Measurements from ENCODE around the gene ARMC6. TPM values are rescaled to one million over a fixed set of nuclear protein-coding genes. Genes with fewer than 3 reads are reported as not detected.

The ARMC6 gene
- total RNA-seq, 1 experiment from 2014 or later = 51.4 TPM

- Histone ChIP-seq H3K36me3 (ENCODE audit: control insufficient read depth, insufficient read depth, low read length) (no peaks in the 10 kb centered on the region; the same call in 1 of the 2 replicates), H3K4me1 (ENCODE audit: control insufficient read depth, insufficient read depth, low read length) (no peaks in the 10 kb centered on the region; the same call in 1 of the 2 replicates), H3K27ac (ENCODE audit: low read length) (no peak overlapping the region), H3K9me3 (ENCODE audit: control insufficient read depth, insufficient read depth, low read depth, low read length) (no peaks in the 10 kb centered on the region), H3K27me3 (ENCODE audit: control insufficient read depth, insufficient read depth, low read length) (no peaks in the 10 kb centered on the region), H3K4me3 (ENCODE audit: low read depth in 2 of 2, low read length in 2 of 2) (no peak overlapping the region)
- ChIA-PET POLR2A (no interaction called here), CTCF (no interaction called here)
- ATAC-seq (no peak), DNase-seq (ENCODE audit: low read depth, low spot score) (no peak)
- no TSS peak for BruUV-seq (replicated peaks)
- in situ Hi-C loops (cut with HindIII; ENCODE audit: low pct_unique_long_range_greater_than_20kb, low sequenced_read_pairs) = no loop called here
- TF ChIP-seq TCF7L2 (IDR thresholded peaks at IDR 0.05; ENCODE audit: low read depth, low read length) = no peak
- TF ChIP-seq SIN3A (IDR thresholded peaks at IDR 0.05; ENCODE audit: borderline replicate concordance, insufficient read depth, low read depth, low read length) = no peak
- no peak for TF ChIP-seq POLR2AphosphoS5 (IDR thresholded peaks at IDR 0.05; ENCODE audit: low read depth, low read length)
- no peak for TF ChIP-seq REST (IDR thresholded peaks at IDR 0.05; ENCODE audit: insufficient read depth in 1 of 2, low read depth in 2 of 2, low read length in 1 of 2)
- TF ChIP-seq CTCF (IDR thresholded peaks at IDR 0.05) = no peak
- intact Hi-C loops (cut with micrococcal nuclease; ENCODE audit: unreplicated experiment) = loop anchor here (10.0 kb wide), 1 partner anchor 55 kb away; no protein-coding TSS in a partner anchor
Observed at GRCh38 chr19:18989316-18989715, 44.1 kb upstream of the ARMC6 start.

GRCh38 chr19:18990128-18990708, 43.2 kb upstream of the ARMC6 start:
- Histone ChIP-seq H3K27ac (ENCODE audit: low read length) (no peak overlapping the region), H3K4me1 (ENCODE audit: control insufficient read depth, insufficient read depth, low read length) (no peaks in the 10 kb centered on the region; the same call in 1 of the 2 replicates), H3K9me3 (ENCODE audit: control insufficient read depth, insufficient read depth, low read depth, low read length) (no peaks in the 10 kb centered on the region), H3K27me3 (ENCODE audit: control insufficient read depth, insufficient read depth, low read length) (no peaks in the 10 kb centered on the region), H3K36me3 (ENCODE audit: control insufficient read depth, insufficient read depth, low read length) (no peaks in the 10 kb centered on the region; the same call in 1 of the 2 replicates), H3K4me3 (ENCODE audit: low read depth in 2 of 2, low read length in 2 of 2) (no peak overlapping the region)
- CTCF ChIA-PET = no interaction called here
- no TSS peak for BruUV-seq (replicated peaks)
- intact Hi-C loops (cut with micrococcal nuclease; ENCODE audit: unreplicated experiment) = no loop called here
- TF ChIP-seq POLR2AphosphoS5 (IDR thresholded peaks at IDR 0.05; ENCODE audit: low read depth, low read length) (no peak; the same call in 1 of the 2 replicates), REST (IDR thresholded peaks at IDR 0.05; ENCODE audit: insufficient read depth in 1 of 2, low read depth in 2 of 2, low read length in 1 of 2) (no peak), CTCF (IDR thresholded peaks at IDR 0.05) (no peak), TCF7L2 (IDR thresholded peaks at IDR 0.05; ENCODE audit: low read depth, low read length) (no peak), SIN3A (IDR thresholded peaks at IDR 0.05; ENCODE audit: borderline replicate concordance, insufficient read depth, low read depth, low read length) (no peak)
- ATAC-seq = peak; percentile 33
- DNase-seq (ENCODE audit: low read depth, low spot score) = no peak
- in situ Hi-C loops (cut with HindIII; ENCODE audit: low pct_unique_long_range_greater_than_20kb, low sequenced_read_pairs) = no loop called here
- POLR2A ChIA-PET = interaction anchor here (0.5 kb wide), 2 partner anchors 14 to 16 kb away, joined by 4 to 8 read pairs; no protein-coding TSS in a partner anchor
